GM23338 (cell line): ENCODE results near the gene CYP2D6. TPM values are rescaled to one million over a fixed set of nuclear protein-coding genes. Genes with fewer than 3 reads are reported as not detected.
"Not testable (repeated sequence)": the region's sequence is repeated elsewhere in the genome, so short reads cannot be mapped to it uniquely, and the experiment has no call there.

Source experiments
- ATAC-seq: fragments of 200-7000 bp; cut with Tn5 transposase; 3 replicates; pipeline ENCODE4 v1.9.1; 2020
- DNase-seq: peaks from one replicate; pipeline ENCODE4 v3.0.0-alpha.2; 2015; ENCODE audit warnings: low spot score
- H2AFZ ChIP-seq: fragments of 200-600 bp; sonication (generic); 2 replicates; pipeline ENCODE4 v1.8.0; 2016; ENCODE audit warnings: antibody characterized with exemption, mild to moderate bottlenecking, moderate library complexity
- H3F3A ChIP-seq: fragments of 200-600 bp; sonication (generic); replicated peaks from 2 replicates; pipeline ENCODE4 v1.8.0; 2017; ENCODE audit warnings: antibody characterized with exemption, mixed run types, low read depth
- H3K27ac ChIP-seq: fragments of 200-600 bp; sonication (generic); 2 replicates; pipeline ENCODE4 v1.6.1; 2016; ENCODE audit warnings: low read depth
- H3K27me3 ChIP-seq: fragments of 200-600 bp; sonication (generic); 2 replicates; pipeline ENCODE4 v1.8.0; 2016; ENCODE audit warnings: mild to moderate bottlenecking, mixed run types, moderate library complexity; ENCODE audit not compliant: insufficient read depth
- H3K36me3 ChIP-seq: fragments of 200-600 bp; sonication (generic); 2 replicates; pipeline ENCODE4 v1.8.0; 2016; ENCODE audit warnings: mild to moderate bottlenecking; ENCODE audit not compliant: insufficient read depth
- H3K4me1 ChIP-seq: fragments of 200-600 bp; sonication (generic); 2 replicates; pipeline ENCODE4 v1.8.0; 2016; ENCODE audit warnings: mild to moderate bottlenecking, moderate library complexity; ENCODE audit not compliant: insufficient read depth
- H3K4me2 ChIP-seq: fragments of 200-600 bp; sonication (generic); 2 replicates; pipeline ENCODE4 v1.7.1; 2017; ENCODE audit warnings: mixed run types
- H3K4me3 ChIP-seq: fragments of 200-600 bp; sonication (generic); 2 replicates; pipeline ENCODE4 v1.6.1; 2016; ENCODE audit warnings: mixed run types
- H3K79me2 ChIP-seq: fragments of 200-600 bp; sonication (generic); replicated peaks from 2 replicates; pipeline ENCODE4 v1.8.0; 2017; ENCODE audit warnings: mild to moderate bottlenecking; ENCODE audit not compliant: insufficient read depth
- H3K9me2 ChIP-seq: fragments of 200-600 bp; sonication (generic); 2 replicates; pipeline ENCODE4 v1.8.0; 2017; ENCODE audit not compliant: insufficient read depth
- H4K20me1 ChIP-seq: fragments of 200-600 bp; sonication (generic); replicated peaks from 2 replicates; pipeline ENCODE4 v1.8.0; 2017; ENCODE audit warnings: mild to moderate bottlenecking; ENCODE audit not compliant: insufficient read depth
- H3K27ac Mint-ChIP-seq: 2 replicates; pipeline ENCODE4 v1.8.0; 2020; ENCODE audit warnings: inconsistent platforms, mild to moderate bottlenecking, moderate library complexity, mixed read lengths
- H3K27me3 Mint-ChIP-seq: 3 replicates; pipeline ENCODE4 v1.8.0; 2022; ENCODE audit warnings: low read depth, mild to moderate bottlenecking, moderate library complexity, mixed read lengths, inconsistent platforms; ENCODE audit not compliant: insufficient read depth, poor library complexity
- H3K36me3 Mint-ChIP-seq: 3 replicates; pipeline ENCODE4 v1.8.0; 2021; ENCODE audit warnings: low read depth, mild to moderate bottlenecking, inconsistent platforms, moderate library complexity, mixed read lengths
- H3K4me1 Mint-ChIP-seq: 3 replicates; pipeline ENCODE4 v1.8.0; 2020; ENCODE audit warnings: mild to moderate bottlenecking, inconsistent platforms, mixed read lengths
- H3K4me3 Mint-ChIP-seq: 3 replicates; pipeline ENCODE4 v1.8.0; 2021; ENCODE audit warnings: moderate library complexity, mild to moderate bottlenecking, inconsistent platforms, mixed read lengths
- H3K9me3 Mint-ChIP-seq: 3 replicates; pipeline ENCODE4 v1.8.0; 2020; ENCODE audit warnings: moderate library complexity, mild to moderate bottlenecking, inconsistent platforms, mixed read lengths
- EZH2 ChIP-seq: fragments of 200-600 bp; sonication (generic); IDR thresholded peaks from one replicate; pipeline ENCODE4 v1.8.0; 2017; ENCODE audit warnings: antibody characterized with exemption, mild to moderate bottlenecking, low read depth; ENCODE audit not compliant: unreplicated experiment
- EZH2phosphoT487 ChIP-seq: fragments of 200-600 bp; sonication (generic); IDR thresholded peaks from one replicate; pipeline ENCODE4 v1.8.1; 2018; ENCODE audit warnings: antibody characterized with exemption; ENCODE audit not compliant: unreplicated experiment
- JUNB ChIP-seq: IDR thresholded peaks from one replicate; pipeline ENCODE4 v1.6.1; 2016; ENCODE audit warnings: antibody characterized with exemption; ENCODE audit not compliant: unreplicated experiment
- POLR2AphosphoS5 ChIP-seq: IDR thresholded peaks from 2 replicates; pipeline ENCODE4 v1.6.1; 2016; ENCODE audit warnings: antibody characterized with exemption, low read depth
- polyA plus RNA-seq: library from polyadenylated mRNA; unstranded; fragments of >200 nt; fragmentation: Nextera tagmentation; extraction: Ambion mirVana; gene quantifications from 2 replicates; pipeline ENCODE4 v1.2.1, GENCODE V29; 2016
- total RNA-seq: library from RNA; depleted of rRNA; stranded (reverse); fragments of >200 nt; shearing (Covaris generic); gene quantifications from 2 replicates; pipeline ENCODE4 v1.2.3, GENCODE V29; 2014
- TF ChIP-seq, protein P1 (sequence below): IDR thresholded peaks from 2 replicates; pipeline ENCODE4 v1.6.1; 2016; ENCODE audit warnings: antibody characterized with exemption
- TF ChIP-seq, protein P2 (sequence below): fragments of 250-450 bp; sonication (Bioruptor Pico); IDR thresholded peaks from 2 replicates; pipeline ENCODE4 v1.5.0; 2020; ENCODE audit warnings: mild to moderate bottlenecking, moderate library complexity

CYP2D6 gene
- total and polyA plus RNA-seq, 2 experiments from 2014 or later, result 1.2 to 1.3 TPM

DNA sequence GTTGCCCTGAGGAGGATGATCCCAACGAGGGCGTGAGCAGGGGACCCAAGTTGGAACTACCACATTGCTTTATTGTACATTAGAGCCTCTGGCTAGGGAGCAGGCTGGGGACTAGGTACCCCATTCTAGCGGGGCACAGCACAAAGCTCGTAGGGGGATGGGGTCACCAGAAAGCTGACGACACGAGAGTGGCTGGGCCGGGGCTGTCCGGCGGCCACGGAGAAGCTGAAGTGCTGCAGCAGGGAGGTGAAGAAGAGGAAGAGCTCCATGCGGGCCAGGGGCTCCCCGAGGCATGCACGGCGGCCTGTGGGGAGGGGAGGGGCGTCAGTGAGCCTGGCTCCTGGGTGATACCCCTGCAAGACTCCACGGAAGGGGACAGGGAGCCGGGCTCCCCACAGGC lies 9.5 kb upstream of the CYP2D6 start:
- H2AFZ ChIP-seq, H3K36me3 ChIP-seq, H3K9me2 ChIP-seq, H3K27ac ChIP-seq, H3K27ac Mint-ChIP-seq, H3K4me1 ChIP-seq, H3K4me2 ChIP-seq, DNase-seq, ATAC-seq, H3K9me3 Mint-ChIP-seq, H3K27me3 ChIP-seq, H3K4me1 Mint-ChIP-seq, H3F3A ChIP-seq, H3K4me3 ChIP-seq, H3K79me2 ChIP-seq, H3K4me3 Mint-ChIP-seq, H3K27me3 Mint-ChIP-seq, H4K20me1 ChIP-seq: not testable (repeated sequence)
- H3K36me3 Mint-ChIP-seq, result peaks cover 13% of the 10 kb centered on the region

DNA sequence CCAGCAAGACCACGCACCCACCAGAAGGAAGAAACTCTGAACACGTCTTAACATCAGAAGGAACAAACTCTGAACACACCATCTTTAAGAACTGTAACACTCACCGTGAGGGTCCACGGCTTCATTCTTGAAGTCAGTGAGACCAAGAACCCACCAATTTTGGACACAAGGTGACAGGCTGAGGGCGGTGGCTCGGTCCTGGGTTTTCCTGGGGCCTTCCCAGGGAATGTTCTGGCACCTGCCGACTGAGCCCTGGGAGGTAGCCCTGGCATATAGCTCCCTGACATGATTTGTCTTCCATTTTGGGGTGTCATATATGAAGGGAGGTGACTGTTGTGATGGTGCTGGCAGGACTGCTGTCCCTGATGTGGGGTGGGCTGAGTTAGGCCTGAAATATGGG lies 8.9 kb upstream of the CYP2D6 start:
- not testable (repeated sequence) for H3K79me2 ChIP-seq, ATAC-seq, H3K4me1 Mint-ChIP-seq, H3F3A ChIP-seq, H3K4me1 ChIP-seq, H4K20me1 ChIP-seq, DNase-seq, H3K27ac ChIP-seq, H3K9me2 ChIP-seq, H3K4me3 ChIP-seq, H3K4me3 Mint-ChIP-seq, H3K4me2 ChIP-seq, H3K9me3 Mint-ChIP-seq, H3K27me3 ChIP-seq, H3K36me3 ChIP-seq, H3K27ac Mint-ChIP-seq, H3K27me3 Mint-ChIP-seq, H2AFZ ChIP-seq
- H3K36me3 Mint-ChIP-seq, result peaks cover 15% of the 10 kb centered on the region

GRCh38 chr22:42138972-42139371 lies 8.4 kb upstream of the CYP2D6 start:
- H3K79me2 ChIP-seq, result no peaks in the 10 kb centered on the region
- no peak for ATAC-seq

More at GRCh38 chr22:42138972-42139371, 8.4 kb upstream of the CYP2D6 start:
- TF ChIP-seq, protein P1, sequence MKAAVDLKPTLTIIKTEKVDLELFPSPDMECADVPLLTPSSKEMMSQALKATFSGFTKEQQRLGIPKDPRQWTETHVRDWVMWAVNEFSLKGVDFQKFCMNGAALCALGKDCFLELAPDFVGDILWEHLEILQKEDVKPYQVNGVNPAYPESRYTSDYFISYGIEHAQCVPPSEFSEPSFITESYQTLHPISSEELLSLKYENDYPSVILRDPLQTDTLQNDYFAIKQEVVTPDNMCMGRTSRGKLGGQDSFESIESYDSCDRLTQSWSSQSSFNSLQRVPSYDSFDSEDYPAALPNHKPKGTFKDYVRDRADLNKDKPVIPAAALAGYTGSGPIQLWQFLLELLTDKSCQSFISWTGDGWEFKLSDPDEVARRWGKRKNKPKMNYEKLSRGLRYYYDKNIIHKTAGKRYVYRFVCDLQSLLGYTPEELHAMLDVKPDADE, result no peak
- no peak for TF ChIP-seq JUNB
- TF ChIP-seq EZH2, result no peak
- no peak for TF ChIP-seq POLR2AphosphoS5
- TF ChIP-seq, protein P2, sequence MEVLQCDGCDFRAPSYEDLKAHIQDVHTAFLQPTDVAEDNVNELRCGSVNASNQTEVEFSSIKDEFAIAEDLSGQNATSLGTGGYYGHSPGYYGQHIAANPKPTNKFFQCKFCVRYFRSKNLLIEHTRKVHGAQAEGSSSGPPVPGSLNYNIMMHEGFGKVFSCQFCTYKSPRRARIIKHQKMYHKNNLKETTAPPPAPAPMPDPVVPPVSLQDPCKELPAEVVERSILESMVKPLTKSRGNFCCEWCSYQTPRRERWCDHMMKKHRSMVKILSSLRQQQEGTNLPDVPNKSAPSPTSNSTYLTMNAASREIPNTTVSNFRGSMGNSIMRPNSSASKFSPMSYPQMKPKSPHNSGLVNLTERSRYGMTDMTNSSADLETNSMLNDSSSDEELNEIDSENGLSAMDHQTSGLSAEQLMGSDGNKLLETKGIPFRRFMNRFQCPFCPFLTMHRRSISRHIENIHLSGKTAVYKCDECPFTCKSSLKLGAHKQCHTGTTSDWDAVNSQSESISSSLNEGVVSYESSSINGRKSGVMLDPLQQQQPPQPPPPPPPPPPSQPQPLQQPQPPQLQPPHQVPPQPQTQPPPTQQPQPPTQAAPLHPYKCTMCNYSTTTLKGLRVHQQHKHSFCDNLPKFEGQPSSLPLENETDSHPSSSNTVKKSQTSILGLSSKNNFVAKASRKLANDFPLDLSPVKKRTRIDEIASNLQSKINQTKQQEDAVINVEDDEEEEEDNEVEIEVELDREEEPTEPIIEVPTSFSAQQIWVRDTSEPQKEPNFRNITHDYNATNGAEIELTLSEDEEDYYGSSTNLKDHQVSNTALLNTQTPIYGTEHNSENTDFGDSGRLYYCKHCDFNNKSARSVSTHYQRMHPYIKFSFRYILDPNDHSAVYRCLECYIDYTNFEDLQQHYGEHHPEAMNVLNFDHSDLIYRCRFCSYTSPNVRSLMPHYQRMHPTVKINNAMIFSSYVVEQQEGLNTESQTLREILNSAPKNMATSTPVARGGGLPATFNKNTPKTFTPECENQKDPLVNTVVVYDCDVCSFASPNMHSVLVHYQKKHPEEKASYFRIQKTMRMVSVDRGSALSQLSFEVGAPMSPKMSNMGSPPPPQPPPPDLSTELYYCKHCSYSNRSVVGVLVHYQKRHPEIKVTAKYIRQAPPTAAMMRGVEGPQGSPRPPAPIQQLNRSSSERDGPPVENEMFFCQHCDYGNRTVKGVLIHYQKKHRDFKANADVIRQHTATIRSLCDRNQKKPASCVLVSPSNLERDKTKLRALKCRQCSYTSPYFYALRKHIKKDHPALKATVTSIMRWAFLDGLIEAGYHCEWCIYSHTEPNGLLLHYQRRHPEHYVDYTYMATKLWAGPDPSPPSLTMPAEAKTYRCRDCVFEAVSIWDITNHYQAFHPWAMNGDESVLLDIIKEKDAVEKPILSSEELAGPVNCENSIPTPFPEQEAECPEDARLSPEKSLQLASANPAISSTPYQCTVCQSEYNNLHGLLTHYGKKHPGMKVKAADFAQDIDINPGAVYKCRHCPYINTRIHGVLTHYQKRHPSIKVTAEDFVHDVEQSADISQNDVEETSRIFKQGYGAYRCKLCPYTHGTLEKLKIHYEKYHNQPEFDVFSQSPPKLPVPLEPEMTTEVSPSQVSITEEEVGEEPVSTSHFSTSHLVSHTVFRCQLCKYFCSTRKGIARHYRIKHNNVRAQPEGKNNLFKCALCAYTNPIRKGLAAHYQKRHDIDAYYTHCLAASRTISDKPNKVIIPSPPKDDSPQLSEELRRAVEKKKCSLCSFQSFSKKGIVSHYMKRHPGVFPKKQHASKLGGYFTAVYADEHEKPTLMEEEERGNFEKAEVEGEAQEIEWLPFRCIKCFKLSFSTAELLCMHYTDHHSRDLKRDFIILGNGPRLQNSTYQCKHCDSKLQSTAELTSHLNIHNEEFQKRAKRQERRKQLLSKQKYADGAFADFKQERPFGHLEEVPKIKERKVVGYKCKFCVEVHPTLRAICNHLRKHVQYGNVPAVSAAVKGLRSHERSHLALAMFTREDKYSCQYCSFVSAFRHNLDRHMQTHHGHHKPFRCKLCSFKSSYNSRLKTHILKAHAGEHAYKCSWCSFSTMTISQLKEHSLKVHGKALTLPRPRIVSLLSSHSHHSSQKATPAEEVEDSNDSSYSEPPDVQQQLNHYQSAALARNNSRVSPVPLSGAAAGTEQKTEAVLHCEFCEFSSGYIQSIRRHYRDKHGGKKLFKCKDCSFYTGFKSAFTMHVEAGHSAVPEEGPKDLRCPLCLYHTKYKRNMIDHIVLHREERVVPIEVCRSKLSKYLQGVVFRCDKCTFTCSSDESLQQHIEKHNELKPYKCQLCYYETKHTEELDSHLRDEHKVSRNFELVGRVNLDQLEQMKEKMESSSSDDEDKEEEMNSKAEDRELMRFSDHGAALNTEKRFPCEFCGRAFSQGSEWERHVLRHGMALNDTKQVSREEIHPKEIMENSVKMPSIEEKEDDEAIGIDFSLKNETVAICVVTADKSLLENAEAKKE (CRISPR knock-in tag), result no peak
- TF ChIP-seq EZH2phosphoT487, result no peak
- H3K9me3 Mint-ChIP-seq, result no peaks in the 10 kb centered on the region
- H3K27me3 ChIP-seq, result no peaks in the 10 kb centered on the region
- H3K4me3 Mint-ChIP-seq, result no peak overlapping the region
- no peaks in the 10 kb centered on the region for H3K4me1 Mint-ChIP-seq
- H3K36me3 Mint-ChIP-seq, result peaks cover 17% of the 10 kb centered on the region
- H2AFZ ChIP-seq, result no peak overlapping the region
- H3K4me2 ChIP-seq, result no peak overlapping the region
- H3K27ac Mint-ChIP-seq, result no peak overlapping the region
- H3K27me3 Mint-ChIP-seq, result peaks cover 8% of the 10 kb centered on the region
- no peaks in the 10 kb centered on the region for H3K4me1 ChIP-seq
- H3K9me2 ChIP-seq, result no peaks in the 10 kb centered on the region
- H3K36me3 ChIP-seq, result no peaks in the 10 kb centered on the region
- no peak overlapping the region for H3K27ac ChIP-seq
- no peaks in the 10 kb centered on the region for H4K20me1 ChIP-seq
- H3F3A ChIP-seq, result no peaks in the 10 kb centered on the region
- no peak for DNase-seq
- H3K4me3 ChIP-seq, result no peak overlapping the region
